ENCODE data around the gene MOCS1.

- TF ChIP-seq CTCF (conservative IDR thresholded peaks at IDR 0.05; ENCODE audit: low read depth in 2 of 2): no peak
- TF ChIP-seq POLR2AphosphoS5 (IDR thresholded peaks at IDR 0.05; ENCODE audit: low read depth): no peak
- TF ChIP-seq EZH2phosphoT487 (IDR thresholded peaks at IDR 0.05; ENCODE audit: unreplicated experiment): no peak
- no peak for TF ChIP-seq EZH2 (IDR thresholded peaks at IDR 0.05; ENCODE audit: low read depth, unreplicated experiment)
- no peak for TF ChIP-seq ZNF114 (CRISPR knock-in tag; IDR thresholded peaks at IDR 0.05)
- no peak for TF ChIP-seq JUNB (IDR thresholded peaks at IDR 0.05; ENCODE audit: unreplicated experiment)
- TF ChIP-seq ZNF462 (CRISPR knock-in tag; IDR thresholded peaks at IDR 0.05): no peak
- no peak for TF ChIP-seq REST (IDR thresholded peaks at IDR 0.05; ENCODE audit: unreplicated experiment)
- TF ChIP-seq CREB1 (CRISPR knock-in tag; IDR thresholded peaks at IDR 0.05; ENCODE audit: low read depth): no peak
- TF ChIP-seq ETS1 (IDR thresholded peaks at IDR 0.05): no peak
Observed at GRCh38 chr6:39938773-39939654, 4.8 kb upstream of the MOCS1 start.
